ENCODE measurements around the gene DGKA.

The DGKA gene

DNA sequence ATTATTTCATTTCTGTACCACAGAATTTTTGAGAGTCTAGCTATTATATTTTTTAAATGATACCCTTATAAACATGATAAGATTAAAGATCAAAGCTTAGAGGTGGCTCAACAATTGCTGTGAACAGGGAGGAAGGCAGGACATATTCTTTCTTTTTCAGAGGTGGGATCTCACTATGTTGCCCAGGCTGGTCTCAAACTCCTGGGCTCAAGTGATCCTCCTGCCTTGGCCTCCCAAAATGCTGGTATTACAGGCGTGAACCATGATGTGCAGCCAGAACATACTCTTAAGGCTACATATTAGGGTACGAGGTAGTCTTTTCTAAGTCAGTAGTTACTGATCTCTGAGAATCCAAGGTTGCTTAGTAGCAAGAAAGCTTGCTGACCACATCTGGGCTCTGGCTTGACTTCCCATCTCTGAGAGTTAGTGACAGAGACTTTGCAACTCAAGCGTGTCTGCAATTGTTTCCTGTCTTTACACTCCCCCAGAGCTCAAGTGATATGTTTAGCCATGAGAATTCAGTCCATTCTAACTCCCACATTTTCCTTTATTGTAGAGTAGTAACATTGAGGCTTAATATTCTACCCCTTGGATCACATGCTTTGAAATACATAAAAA lies 51.5 kb downstream of the DGKA start (continued):
- TF ChIP-seq, protein P1, sequence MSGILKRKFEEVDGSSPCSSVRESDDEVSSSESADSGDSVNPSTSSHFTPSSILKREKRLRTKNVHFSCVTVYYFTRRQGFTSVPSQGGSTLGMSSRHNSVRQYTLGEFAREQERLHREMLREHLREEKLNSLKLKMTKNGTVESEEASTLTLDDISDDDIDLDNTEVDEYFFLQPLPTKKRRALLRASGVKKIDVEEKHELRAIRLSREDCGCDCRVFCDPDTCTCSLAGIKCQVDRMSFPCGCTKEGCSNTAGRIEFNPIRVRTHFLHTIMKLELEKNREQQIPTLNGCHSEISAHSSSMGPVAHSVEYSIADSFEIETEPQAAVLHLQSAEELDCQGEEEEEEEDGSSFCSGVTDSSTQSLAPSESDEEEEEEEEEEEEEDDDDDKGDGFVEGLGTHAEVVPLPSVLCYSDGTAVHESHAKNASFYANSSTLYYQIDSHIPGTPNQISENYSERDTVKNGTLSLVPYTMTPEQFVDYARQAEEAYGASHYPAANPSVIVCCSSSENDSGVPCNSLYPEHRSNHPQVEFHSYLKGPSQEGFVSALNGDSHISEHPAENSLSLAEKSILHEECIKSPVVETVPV (CRISPR knock-in tag; IDR thresholded peaks at IDR 0.05), result no peak
- TF ChIP-seq ZNF565 (CRISPR knock-in tag; conservative IDR thresholded peaks at IDR 0.05; ENCODE audit: low read depth) (no peak), CSDC2 (CRISPR knock-in tag; IDR thresholded peaks at IDR 0.05) (no peak)

DNA sequence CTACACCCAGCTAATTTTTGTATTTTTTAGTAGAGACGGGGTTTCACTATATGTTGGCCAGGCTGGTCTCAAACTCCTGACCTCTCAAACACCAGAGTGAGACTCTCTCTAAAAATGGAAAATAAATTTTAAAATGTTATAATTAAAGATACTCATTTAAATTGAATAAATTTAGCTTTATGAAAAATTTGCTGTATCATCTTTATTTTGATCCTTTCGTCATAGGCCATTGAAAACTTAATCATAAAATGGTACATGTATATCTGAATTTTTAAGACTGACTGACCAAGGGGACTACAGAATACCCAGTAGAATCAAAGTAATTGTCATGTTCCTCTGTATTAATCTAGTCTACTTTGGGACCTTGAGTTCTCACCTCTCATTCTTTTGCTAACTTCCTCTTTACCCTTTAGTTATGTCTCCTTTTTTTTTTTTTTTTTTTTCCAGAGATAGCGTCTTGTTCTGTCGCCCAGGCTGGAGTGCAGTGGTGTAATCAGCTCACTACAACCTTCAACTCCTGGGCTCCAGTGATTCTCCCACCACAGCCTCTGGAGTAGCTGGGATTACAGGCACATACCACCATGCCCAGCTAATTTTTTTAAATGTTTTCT lies 52.4 kb downstream of the DGKA start:
- ATAC-seq, result no peak

DNA sequence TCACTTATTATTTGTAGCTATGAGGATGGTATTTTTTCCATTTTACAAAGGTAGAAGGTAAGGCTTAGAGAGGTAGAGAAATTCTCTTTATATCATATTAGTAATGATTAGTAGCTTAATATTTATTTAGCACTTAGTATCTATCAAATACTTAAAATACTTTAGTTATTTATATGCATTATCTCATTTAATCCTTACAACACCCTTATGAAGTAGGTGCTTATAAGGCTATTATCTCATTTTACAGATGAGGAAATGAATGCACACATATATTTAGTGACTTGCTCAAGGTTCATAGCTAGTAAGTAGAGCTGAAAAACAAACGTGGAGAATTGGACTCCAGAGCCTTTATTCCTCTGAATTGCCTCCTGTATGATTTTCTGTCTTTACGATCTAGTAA lies 53.9 kb downstream of the DGKA start:
- ATAC-seq, result no peak
- TF ChIP-seq, protein P1 (CRISPR knock-in tag; IDR thresholded peaks at IDR 0.05), result no peak
- no peak for TF ChIP-seq TOX (CRISPR knock-in tag; IDR thresholded peaks at IDR 0.05; ENCODE audit: borderline replicate concordance)
- TF ChIP-seq TCF4 (CRISPR knock-in tag; IDR thresholded peaks at IDR 0.05; ENCODE audit: borderline replicate concordance), result no peak
- TF ChIP-seq GLIS3 (CRISPR knock-in tag; IDR thresholded peaks at IDR 0.05), result no peak
- TF ChIP-seq SNAI2 (CRISPR knock-in tag; IDR thresholded peaks at IDR 0.05), result no peak
- no peak for TF ChIP-seq CSDC2 (CRISPR knock-in tag; IDR thresholded peaks at IDR 0.05)
- no peak for TF ChIP-seq ZNF8 (CRISPR knock-in tag; IDR thresholded peaks at IDR 0.05)
- no peak for TF ChIP-seq ZC3H10 (CRISPR knock-in tag; IDR thresholded peaks at IDR 0.05)
- TF ChIP-seq, protein P2, sequence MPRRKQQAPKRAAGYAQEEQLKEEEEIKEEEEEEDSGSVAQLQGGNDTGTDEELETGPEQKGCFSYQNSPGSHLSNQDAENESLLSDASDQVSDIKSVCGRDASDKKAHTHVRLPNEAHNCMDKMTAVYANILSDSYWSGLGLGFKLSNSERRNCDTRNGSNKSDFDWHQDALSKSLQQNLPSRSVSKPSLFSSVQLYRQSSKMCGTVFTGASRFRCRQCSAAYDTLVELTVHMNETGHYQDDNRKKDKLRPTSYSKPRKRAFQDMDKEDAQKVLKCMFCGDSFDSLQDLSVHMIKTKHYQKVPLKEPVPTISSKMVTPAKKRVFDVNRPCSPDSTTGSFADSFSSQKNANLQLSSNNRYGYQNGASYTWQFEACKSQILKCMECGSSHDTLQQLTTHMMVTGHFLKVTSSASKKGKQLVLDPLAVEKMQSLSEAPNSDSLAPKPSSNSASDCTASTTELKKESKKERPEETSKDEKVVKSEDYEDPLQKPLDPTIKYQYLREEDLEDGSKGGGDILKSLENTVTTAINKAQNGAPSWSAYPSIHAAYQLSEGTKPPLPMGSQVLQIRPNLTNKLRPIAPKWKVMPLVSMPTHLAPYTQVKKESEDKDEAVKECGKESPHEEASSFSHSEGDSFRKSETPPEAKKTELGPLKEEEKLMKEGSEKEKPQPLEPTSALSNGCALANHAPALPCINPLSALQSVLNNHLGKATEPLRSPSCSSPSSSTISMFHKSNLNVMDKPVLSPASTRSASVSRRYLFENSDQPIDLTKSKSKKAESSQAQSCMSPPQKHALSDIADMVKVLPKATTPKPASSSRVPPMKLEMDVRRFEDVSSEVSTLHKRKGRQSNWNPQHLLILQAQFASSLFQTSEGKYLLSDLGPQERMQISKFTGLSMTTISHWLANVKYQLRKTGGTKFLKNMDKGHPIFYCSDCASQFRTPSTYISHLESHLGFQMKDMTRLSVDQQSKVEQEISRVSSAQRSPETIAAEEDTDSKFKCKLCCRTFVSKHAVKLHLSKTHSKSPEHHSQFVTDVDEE (CRISPR knock-in tag; IDR thresholded peaks at IDR 0.05), result no peak
- TF ChIP-seq ZNF70 (CRISPR knock-in tag; IDR thresholded peaks at IDR 0.05), result no peak
- TF ChIP-seq BACH2 (CRISPR knock-in tag; IDR thresholded peaks at IDR 0.05; ENCODE audit: borderline replicate concordance), result no peak
- TF ChIP-seq, protein P3, sequence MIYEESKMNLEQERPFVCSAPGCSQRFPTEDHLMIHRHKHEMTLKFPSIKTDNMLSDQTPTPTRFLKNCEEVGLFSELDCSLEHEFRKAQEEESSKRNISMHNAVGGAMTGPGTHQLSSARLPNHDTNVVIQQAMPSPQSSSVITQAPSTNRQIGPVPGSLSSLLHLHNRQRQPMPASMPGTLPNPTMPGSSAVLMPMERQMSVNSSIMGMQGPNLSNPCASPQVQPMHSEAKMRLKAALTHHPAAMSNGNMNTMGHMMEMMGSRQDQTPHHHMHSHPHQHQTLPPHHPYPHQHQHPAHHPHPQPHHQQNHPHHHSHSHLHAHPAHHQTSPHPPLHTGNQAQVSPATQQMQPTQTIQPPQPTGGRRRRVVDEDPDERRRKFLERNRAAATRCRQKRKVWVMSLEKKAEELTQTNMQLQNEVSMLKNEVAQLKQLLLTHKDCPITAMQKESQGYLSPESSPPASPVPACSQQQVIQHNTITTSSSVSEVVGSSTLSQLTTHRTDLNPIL (CRISPR knock-in tag; IDR thresholded peaks at IDR 0.05; ENCODE audit: low read depth), result no peak
- TF ChIP-seq ESRRG (CRISPR knock-in tag; IDR thresholded peaks at IDR 0.05), result no peak
- no peak for TF ChIP-seq OSR1 (CRISPR knock-in tag; IDR thresholded peaks at IDR 0.05)
- no peak for TF ChIP-seq ISL1 (CRISPR knock-in tag; IDR thresholded peaks at IDR 0.05)
- no peak for TF ChIP-seq ZFP3 (CRISPR knock-in tag; IDR thresholded peaks at IDR 0.05)
- TF ChIP-seq RARB (CRISPR knock-in tag; IDR thresholded peaks at IDR 0.05), result no peak
- TF ChIP-seq, protein P4, sequence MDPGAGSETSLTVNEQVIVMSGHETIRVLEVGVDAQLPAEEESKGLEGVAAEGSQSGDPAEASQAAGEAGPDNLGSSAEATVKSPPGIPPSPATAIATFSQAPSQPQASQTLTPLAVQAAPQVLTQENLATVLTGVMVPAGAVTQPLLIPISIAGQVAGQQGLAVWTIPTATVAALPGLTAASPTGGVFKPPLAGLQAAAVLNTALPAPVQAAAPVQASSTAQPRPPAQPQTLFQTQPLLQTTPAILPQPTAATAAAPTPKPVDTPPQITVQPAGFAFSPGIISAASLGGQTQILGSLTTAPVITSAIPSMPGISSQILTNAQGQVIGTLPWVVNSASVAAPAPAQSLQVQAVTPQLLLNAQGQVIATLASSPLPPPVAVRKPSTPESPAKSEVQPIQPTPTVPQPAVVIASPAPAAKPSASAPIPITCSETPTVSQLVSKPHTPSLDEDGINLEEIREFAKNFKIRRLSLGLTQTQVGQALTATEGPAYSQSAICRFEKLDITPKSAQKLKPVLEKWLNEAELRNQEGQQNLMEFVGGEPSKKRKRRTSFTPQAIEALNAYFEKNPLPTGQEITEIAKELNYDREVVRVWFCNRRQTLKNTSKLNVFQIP (CRISPR knock-in tag; IDR thresholded peaks at IDR 0.05; ENCODE audit: borderline replicate concordance, low read depth), result no peak
- TF ChIP-seq ZNF565 (CRISPR knock-in tag; conservative IDR thresholded peaks at IDR 0.05; ENCODE audit: low read depth), result no peak

More for the DNA sequence above, 52.4 kb downstream of the DGKA start:
- TF ChIP-seq ZC3H10 (CRISPR knock-in tag; IDR thresholded peaks at IDR 0.05) (no peak), ESRRG (CRISPR knock-in tag; IDR thresholded peaks at IDR 0.05) (no peak), PPARA (CRISPR knock-in tag; IDR thresholded peaks at IDR 0.05; ENCODE audit: borderline replicate concordance) (no peak), CSDC2 (CRISPR knock-in tag; IDR thresholded peaks at IDR 0.05) (no peak), GLIS3 (CRISPR knock-in tag; IDR thresholded peaks at IDR 0.05) (no peak), ISL1 (CRISPR knock-in tag; IDR thresholded peaks at IDR 0.05) (no peak), ZNF565 (CRISPR knock-in tag; conservative IDR thresholded peaks at IDR 0.05; ENCODE audit: low read depth) (no peak)
- TF ChIP-seq, protein P4 (CRISPR knock-in tag; IDR thresholded peaks at IDR 0.05; ENCODE audit: borderline replicate concordance, low read depth), result no peak
- TF ChIP-seq, protein P3 (CRISPR knock-in tag; IDR thresholded peaks at IDR 0.05; ENCODE audit: low read depth), result no peak
